Effector memory CD8-positive, alpha-beta T cell (primary cell): ENCODE measurements around the gene CAPRIN1.

Experiments used
- ATAC-seq: fragments of 150-1000 bp; cut with Tn5 transposase; replicated peaks from 2 replicates; pipeline ENCODE4 v1.10.0; 2021; ENCODE audit warnings: mild to moderate bottlenecking, moderate library complexity
- DNase-seq, 3 experiments: peaks; one replicate each; pipeline ENCODE4 v3.0.0; 2021
- H3K27ac Mint-ChIP-seq, 2 donors: one replicate each; pipeline ENCODE4 v1.8.0; 2022; ENCODE audit warnings: mild to moderate bottlenecking in 2 of 2, mixed read lengths in 2 of 2, moderate library complexity in 2 of 2
- H3K27me3 Mint-ChIP-seq, 2 donors: one replicate each; pipeline ENCODE4 v1.8.0; 2022; ENCODE audit warnings: mixed read lengths in 2 of 2
- H3K36me3 Mint-ChIP-seq: one replicate; pipeline ENCODE4 v1.8.0; 2022; ENCODE audit warnings: mild to moderate bottlenecking, moderate library complexity, mixed read lengths; ENCODE audit not compliant: insufficient read depth
- H3K4me1 Mint-ChIP-seq, 2 donors: one replicate each; pipeline ENCODE4 v1.8.0; 2022; ENCODE audit warnings: low read depth in 2 of 2, mixed read lengths in 2 of 2
- H3K4me3 Mint-ChIP-seq, 2 donors: one replicate each; pipeline ENCODE4 v1.8.0; 2022; ENCODE audit warnings: mild to moderate bottlenecking in 2 of 2, mixed read lengths in 2 of 2, moderate library complexity in 2 of 2
- H3K9me3 Mint-ChIP-seq, 2 donors: one replicate each; pipeline ENCODE4 v1.8.0; 2022; ENCODE audit warnings: mixed read lengths in 2 of 2
- total RNA-seq, 9 experiments: gene quantifications; one replicate each; lab custom pipeline; 2026; lab: John Stamatoyannopoulos, UW

Gene CAPRIN1, protein sequence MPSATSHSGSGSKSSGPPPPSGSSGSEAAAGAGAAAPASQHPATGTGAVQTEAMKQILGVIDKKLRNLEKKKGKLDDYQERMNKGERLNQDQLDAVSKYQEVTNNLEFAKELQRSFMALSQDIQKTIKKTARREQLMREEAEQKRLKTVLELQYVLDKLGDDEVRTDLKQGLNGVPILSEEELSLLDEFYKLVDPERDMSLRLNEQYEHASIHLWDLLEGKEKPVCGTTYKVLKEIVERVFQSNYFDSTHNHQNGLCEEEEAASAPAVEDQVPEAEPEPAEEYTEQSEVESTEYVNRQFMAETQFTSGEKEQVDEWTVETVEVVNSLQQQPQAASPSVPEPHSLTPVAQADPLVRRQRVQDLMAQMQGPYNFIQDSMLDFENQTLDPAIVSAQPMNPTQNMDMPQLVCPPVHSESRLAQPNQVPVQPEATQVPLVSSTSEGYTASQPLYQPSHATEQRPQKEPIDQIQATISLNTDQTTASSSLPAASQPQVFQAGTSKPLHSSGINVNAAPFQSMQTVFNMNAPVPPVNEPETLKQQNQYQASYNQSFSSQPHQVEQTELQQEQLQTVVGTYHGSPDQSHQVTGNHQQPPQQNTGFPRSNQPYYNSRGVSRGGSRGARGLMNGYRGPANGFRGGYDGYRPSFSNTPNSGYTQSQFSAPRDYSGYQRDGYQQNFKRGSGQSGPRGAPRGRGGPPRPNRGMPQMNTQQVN
- total RNA-seq, result 152 to 494 (median 271) reads per million in 9 experiments

DNA sequence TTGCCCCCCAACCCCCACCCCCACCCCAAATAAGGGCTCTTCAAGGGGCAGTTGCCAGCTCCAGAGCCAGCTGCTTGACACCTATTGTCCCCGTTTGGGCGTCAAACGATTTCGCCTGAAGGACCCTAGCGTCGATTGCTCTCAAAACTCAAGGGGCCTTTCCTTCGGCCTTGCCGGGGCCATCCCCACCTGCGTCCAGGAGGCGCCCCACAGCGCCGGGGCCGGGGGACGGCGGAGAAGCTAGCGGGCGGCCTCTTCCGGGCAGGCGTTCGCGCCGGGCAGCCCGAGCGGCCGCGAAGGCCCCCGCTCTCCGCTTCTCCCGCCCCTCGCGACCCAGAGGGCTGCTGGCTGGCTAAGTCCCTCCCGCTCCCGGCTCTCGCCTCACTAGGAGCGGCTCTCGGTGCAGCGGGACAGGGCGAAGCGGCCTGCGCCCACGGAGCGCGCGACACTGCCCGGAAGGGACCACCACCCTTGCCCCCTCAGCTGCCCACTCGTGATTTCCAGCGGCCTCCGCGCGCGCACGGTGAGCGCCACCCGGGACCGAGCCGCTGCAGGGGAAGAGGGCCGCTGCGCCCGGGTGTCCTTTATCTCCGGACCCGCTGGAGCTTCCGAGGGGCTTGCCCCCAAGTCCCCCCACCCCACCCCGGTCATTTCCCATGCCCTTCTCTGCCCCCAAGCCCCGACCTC, at the start of gene CAPRIN1:
Gene CAPRIN1 (plus strand): TSS at position 383 of the 687 bp plus-strand sequence. CDS start 690 bp downstream, outside the sequence.
- H3K27ac Mint-ChIP-seq, result peak within 1 kb of the TSS; percentile 96 to 98
- peak within 1 kb of the TSS; percentile 94 to 99 for H3K4me3 Mint-ChIP-seq
- peaks cover 14 to 16% of the 10 kb centered on the region in 2 donors for H3K4me1 Mint-ChIP-seq
- H3K27me3 Mint-ChIP-seq, result no peaks in the 10 kb centered on the region
- H3K36me3 Mint-ChIP-seq, result peaks cover 26% of the 10 kb centered on the region
- no peaks in the 10 kb centered on the region for H3K9me3 Mint-ChIP-seq
- DNase-seq (peak; percentile 81 to 83 (median 82)), ATAC-seq (peak; percentile 75)

DNA sequence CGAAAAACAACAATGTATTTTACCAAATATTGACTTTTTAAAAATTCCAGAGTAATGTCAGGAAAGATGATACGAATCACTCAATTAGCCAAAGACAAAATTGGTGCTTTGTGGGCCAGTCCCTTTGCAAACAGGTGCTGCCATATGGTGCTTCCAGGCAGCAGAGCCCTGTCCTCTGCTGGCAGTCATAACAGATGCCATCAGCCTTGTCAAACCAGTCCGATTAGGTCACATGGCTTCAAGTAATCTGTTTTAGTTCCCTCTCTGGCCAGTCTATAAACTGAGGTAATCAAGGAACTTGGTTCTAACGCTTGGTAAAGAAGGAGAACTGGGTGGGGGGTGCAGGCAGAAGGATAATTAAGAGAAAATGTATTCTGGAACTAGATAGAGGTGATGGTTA, 49.1 kb upstream of the CAPRIN1 start:
- H3K4me3 Mint-ChIP-seq, result no peak overlapping the region
- no peak overlapping the region for H3K27ac Mint-ChIP-seq
- ATAC-seq, result no peak
- no peaks in the 10 kb centered on the region for H3K9me3 Mint-ChIP-seq
- H3K36me3 Mint-ChIP-seq, result no peaks in the 10 kb centered on the region
- H3K27me3 Mint-ChIP-seq, result peaks cover 36 to 70% of the 10 kb centered on the region in 2 donors
- no peak for DNase-seq
- H3K4me1 Mint-ChIP-seq, result peaks cover 0 to 1% of the 10 kb centered on the region in 2 donors

DNA sequence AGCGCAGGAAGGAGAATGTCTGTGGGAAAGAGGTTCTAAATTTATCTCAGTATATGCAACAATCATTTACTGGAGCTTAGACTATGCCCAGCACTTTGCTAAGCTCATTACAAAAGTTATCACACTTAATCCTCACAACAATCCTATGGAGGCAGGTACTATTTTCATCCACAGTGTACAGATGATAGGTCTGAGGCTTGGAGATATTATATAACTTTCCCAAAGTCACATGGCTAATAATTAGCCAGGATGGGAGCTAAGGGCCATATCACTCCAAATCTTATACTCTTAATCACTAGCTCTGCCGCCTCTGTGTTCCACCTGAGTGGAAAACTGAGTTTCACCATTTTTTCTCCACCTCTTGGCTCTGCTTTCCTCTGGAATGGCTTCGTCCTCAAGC, 47.3 kb upstream of the CAPRIN1 start:
- H3K4me3 Mint-ChIP-seq, result no peak overlapping the region
- H3K27ac Mint-ChIP-seq, result no peak overlapping the region
- no peaks in the 10 kb centered on the region for H3K9me3 Mint-ChIP-seq
- H3K36me3 Mint-ChIP-seq, result no peaks in the 10 kb centered on the region
- ATAC-seq, result no peak
- no peaks in the 10 kb centered on the region for H3K4me1 Mint-ChIP-seq
- peaks cover 34 to 65% of the 10 kb centered on the region in 2 donors for H3K27me3 Mint-ChIP-seq
- no peak for DNase-seq

DNA sequence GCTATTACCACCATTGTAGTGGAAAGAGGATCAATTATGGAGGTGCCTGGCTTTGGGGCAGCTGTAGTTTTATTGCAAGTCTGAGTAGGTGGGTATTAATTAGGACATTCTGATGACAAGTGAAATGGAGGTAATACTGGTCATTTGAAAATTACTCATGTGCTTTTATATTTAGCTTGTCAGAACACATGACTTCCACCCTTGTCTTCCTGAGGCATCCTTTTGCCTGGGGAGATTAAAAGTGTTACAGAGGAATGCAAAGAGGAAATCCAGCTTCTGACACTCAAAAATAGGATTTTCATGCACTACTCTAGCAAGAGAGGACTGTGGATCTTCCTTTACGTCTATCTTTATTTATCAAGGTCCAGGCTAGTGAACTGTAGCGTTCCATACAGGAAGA, 44.7 kb upstream of the CAPRIN1 start:
- no peak overlapping the region for H3K4me3 Mint-ChIP-seq
- no peaks in the 10 kb centered on the region for H3K4me1 Mint-ChIP-seq
- no peak overlapping the region for H3K27ac Mint-ChIP-seq
- no peaks in the 10 kb centered on the region for H3K9me3 Mint-ChIP-seq
- no peak for DNase-seq
- H3K27me3 Mint-ChIP-seq, result peaks cover 29 to 50% of the 10 kb centered on the region in 2 donors
- ATAC-seq, result no peak
- H3K36me3 Mint-ChIP-seq, result no peaks in the 10 kb centered on the region

DNA sequence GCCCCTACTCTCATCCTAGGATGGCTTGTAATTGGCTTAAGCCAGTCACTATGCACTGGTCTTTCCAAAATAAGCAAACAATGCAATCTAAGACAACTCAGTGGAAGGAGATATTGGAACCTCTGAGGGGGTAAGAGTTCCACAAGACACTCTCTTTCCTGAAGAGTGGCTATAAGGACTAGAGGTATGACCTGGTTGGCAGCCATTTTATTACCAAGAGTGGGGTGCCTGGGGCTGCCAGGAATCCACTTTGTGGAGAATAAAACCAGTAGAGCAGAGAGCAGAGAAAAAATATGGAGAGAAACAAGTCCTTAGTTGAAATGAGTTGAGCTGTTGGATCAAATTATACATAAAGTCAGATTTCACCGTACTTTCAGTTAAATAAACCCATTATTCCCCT, 38.8 kb upstream of the CAPRIN1 start:
- Mint-ChIP-seq H3K36me3 (no peaks in the 10 kb centered on the region), H3K4me1 (no peaks in the 10 kb centered on the region), H3K27me3 (peaks cover 23 to 24% of the 10 kb centered on the region in 2 donors), H3K9me3 (no peaks in the 10 kb centered on the region), H3K4me3 (no peak overlapping the region), H3K27ac (no peak overlapping the region)
- no peak for DNase-seq
- ATAC-seq, result no peak

DNA sequence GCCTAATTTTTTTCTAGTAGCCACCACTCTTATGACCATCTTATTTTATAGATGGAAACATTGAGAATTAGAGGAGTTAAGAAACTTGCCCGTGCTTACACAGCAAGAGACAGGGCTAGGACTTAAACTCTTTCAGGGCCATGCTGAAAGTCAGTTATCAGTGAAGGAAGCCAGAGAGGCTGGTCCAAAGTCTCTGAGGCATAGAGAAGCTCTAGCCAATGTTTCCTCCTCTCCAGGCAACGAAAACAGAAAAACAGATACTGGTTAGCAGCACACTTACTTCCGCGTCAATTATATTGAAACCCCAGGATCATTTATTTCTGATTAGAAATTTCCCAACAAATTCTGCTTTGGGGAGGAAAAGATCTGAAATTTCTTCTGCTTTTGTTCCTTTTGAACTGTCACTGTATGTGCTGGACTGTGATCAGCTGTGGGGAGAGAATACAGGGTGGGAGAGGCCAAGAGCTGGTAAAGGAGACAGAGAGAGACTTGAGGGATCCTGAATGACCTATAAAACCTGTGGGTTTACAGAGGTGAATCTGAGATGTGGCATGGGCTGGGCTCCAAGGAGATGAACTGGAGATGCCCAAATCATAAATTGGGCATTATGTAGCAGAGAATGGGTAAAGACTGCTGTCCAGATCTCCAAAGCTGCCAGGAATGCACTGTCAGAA, 37.5 kb upstream of the CAPRIN1 start:
- H3K27me3 Mint-ChIP-seq, result peaks cover 12 to 17% of the 10 kb centered on the region in 2 donors
- ATAC-seq (no peak), DNase-seq (no peak)
- H3K36me3 Mint-ChIP-seq, result no peaks in the 10 kb centered on the region
- H3K4me3 Mint-ChIP-seq, result no peak overlapping the region
- H3K4me1 Mint-ChIP-seq, result no peaks in the 10 kb centered on the region
- no peaks in the 10 kb centered on the region for H3K9me3 Mint-ChIP-seq
- H3K27ac Mint-ChIP-seq, result no peak overlapping the region

DNA sequence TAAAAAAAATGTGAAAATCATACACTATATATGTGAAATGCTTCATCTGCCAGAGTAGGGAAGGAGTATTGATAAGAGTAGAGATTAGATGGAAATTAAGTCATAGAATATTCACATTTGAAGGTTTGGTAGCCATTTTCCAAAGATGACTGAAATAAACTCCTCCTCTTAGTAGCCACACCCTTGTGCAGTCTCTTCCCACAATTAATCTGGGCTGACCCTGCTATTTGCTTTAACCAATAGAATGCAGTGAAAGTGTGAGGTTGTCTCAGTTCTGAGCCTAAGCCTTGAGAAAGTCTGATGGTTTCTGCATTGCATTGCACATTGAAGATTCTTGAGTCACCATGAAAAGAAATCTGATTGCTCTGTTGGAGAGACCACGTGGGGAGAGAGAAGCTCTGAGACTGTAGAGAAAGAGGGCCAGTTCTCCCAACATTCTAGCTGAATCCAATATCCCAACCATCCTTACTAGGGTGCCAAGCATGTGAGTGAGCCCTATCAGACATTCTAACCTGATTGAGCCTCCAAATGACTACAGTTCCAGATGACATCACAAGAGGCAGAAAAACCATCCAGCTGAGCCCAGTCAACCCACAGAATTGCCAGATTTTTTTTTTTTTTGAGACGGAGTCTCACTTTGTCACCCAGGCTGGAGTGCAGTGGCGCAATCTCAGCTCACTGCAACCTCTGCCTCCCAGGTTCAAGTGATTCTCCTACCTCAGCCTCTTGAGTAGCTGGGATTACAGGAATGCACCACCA, 29.4 kb upstream of the CAPRIN1 start:
- Mint-ChIP-seq H3K4me3 (no peak overlapping the region), H3K36me3 (peaks cover 4% of the 10 kb centered on the region), H3K27ac (no peak overlapping the region), H3K9me3 (no peaks in the 10 kb centered on the region), H3K27me3 (no peaks in the 10 kb centered on the region), H3K4me1 (no peaks in the 10 kb centered on the region)
- ATAC-seq, result no peak
- no peak for DNase-seq

DNA sequence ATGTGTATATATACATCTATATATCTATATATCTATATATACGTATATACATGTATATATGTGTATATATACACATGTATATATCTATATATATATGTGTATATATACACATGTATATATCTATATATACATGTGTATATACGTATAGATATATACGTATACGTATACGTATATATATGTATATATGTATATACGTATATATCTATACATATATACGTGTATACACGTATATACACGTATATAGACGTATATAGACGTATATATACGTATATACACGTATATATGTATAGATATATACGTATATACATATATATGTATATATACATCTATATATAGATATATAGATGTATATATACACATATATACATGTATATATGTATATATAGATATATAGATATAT, 25.1 kb upstream of the CAPRIN1 start:
- Mint-ChIP-seq H3K4me1 (no peaks in the 10 kb centered on the region), H3K9me3 (no peaks in the 10 kb centered on the region), H3K4me3 (no peak overlapping the region), H3K36me3 (peaks cover 4% of the 10 kb centered on the region), H3K27ac (no peak overlapping the region), H3K27me3 (peaks cover 0 to 7% of the 10 kb centered on the region in 2 donors)
- no peak for ATAC-seq
- no peak for DNase-seq

DNA sequence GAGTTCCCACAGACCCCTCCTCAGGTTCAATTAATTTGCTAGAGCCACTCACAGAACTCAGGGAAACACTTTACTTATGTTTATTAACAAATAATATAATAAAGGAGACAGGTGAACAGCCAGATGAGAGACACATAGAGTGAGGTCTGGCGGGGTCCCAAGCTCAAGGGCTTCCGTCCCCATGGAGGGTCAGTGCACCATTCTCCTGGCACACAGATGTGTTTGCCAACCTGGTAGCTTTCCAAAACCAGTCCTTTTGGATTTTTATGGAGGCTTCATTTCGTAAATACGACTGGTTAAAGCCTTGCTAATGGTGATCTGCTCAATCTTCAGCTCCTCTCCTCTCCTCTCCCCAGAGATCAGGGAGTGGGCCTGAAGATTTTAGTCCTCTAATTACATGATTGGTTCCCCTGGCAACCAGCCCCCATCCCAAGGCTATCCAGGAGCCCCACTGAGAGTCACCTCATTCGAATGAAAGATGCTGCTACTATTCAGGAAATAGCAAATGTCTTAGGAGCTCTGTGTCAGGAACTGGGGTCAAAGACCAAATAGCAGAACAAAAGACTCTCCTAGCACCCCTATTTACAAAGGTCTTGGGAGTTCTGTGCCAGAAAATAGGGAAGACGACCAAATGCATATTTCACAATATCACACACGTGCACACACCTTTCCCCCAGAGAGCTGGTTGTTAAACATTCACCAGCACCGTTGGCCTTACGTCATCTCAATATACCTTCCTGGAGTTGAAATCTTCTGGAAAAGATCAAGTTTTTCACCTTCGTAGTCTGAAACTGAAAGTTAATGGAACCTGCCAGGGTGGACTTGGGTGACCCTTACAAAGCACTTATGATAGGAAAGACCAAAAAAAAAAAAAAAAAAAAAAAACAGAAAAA, 23.8 kb upstream of the CAPRIN1 start:
- Mint-ChIP-seq H3K9me3 (no peaks in the 10 kb centered on the region), H3K36me3 (peaks cover 4% of the 10 kb centered on the region), H3K4me3 (no peak overlapping the region), H3K27ac (no peak overlapping the region), H3K27me3 (peaks cover 0 to 7% of the 10 kb centered on the region in 2 donors), H3K4me1 (no peaks in the 10 kb centered on the region)
- ATAC-seq, result no peak
- no peak for DNase-seq

DNA sequence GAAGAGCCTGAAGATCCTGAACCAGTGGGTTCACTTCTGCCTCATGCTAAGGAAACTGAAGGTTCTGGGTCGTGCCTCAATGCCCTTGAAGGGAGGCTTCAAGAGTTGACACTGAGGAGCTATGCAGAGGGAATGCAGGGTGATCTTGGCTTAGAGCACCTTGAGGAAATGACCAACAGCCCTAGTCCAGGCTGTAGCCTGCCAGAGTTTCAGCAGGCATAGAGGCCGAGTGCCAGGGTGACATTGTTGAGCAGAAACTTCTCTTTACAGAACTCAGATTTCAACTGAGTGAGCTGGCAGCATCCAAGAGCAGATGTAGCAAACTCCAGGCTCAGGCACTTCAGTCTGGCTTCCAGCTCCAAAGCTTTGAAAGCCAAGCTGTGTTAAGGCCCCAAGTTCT, 23.1 kb upstream of the CAPRIN1 start:
- H3K4me1 Mint-ChIP-seq, result no peaks in the 10 kb centered on the region
- no peaks in the 10 kb centered on the region for H3K9me3 Mint-ChIP-seq
- no peak for ATAC-seq
- DNase-seq, result no peak
- H3K4me3 Mint-ChIP-seq, result no peak overlapping the region
- peaks cover 0 to 7% of the 10 kb centered on the region in 2 donors for H3K27me3 Mint-ChIP-seq
- H3K27ac Mint-ChIP-seq, result no peak overlapping the region
- H3K36me3 Mint-ChIP-seq, result peaks cover 4% of the 10 kb centered on the region

DNA sequence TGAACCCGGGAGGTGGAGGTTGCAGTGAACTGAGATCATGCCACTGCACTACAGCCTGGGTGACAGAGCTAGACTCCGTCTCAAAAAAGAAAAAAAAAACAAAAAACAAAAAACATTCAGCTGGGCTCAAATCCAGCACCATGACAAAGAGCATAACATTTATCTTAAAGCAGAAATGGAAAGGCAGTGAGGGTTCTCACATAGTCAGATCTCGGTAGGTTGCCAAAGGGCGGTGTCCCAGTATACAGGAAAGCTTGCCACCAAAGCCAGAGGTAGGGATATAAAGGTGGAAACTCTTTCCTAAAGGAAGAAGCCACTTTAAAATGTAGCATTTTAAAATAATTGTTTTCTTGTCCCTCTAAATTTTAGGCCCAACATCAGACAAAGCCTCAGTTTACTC, 22.4 kb upstream of the CAPRIN1 start:
- DNase-seq (no peak), ATAC-seq (no peak)
- H3K4me3 Mint-ChIP-seq, result no peak overlapping the region

DNA sequence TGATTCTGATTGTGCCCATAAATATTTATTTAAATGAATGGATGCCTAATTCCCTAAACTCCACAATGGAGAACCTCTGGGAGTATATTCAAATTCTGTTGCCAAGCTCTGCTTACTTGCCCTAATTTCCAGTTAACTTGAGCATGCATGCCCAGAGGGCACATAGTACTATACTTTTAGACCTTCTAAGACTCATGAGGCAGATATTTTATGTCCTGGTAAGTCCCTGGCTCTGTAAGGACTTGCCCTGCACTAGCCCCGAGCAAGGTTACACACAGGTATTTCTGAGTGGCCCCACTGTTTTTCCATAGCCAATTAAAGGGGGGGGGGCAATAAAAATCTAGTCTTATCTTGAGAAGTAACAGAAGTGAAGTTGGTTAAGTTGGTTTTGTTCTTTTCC, 21.1 kb upstream of the CAPRIN1 start:
- no peaks in the 10 kb centered on the region for H3K36me3 Mint-ChIP-seq
- ATAC-seq (no peak), DNase-seq (no peak)
- H3K4me1 Mint-ChIP-seq, result no peaks in the 10 kb centered on the region
- H3K27me3 Mint-ChIP-seq, result peaks cover 0 to 7% of the 10 kb centered on the region in 2 donors
- no peak overlapping the region for H3K4me3 Mint-ChIP-seq
- no peak overlapping the region for H3K27ac Mint-ChIP-seq
- no peaks in the 10 kb centered on the region for H3K9me3 Mint-ChIP-seq

More for the DNA sequence above, 22.4 kb upstream of the CAPRIN1 start:
- Mint-ChIP-seq H3K36me3 (peaks cover 4% of the 10 kb centered on the region), H3K27ac (no peak overlapping the region), H3K4me1 (no peaks in the 10 kb centered on the region), H3K9me3 (no peaks in the 10 kb centered on the region), H3K27me3 (peaks cover 0 to 7% of the 10 kb centered on the region in 2 donors)
